Gastroesophageal sphincter (tissue), 3 donors: Measurements from ENCODE around the gene PLCH1.

Source experiments
- CTCF ChIP-seq, 4 experiments: fragments of 200-600 bp in 2 of 4; fragments of 450-650 bp in 2 of 4; sonication (generic) in 1 of 4; IDR thresholded peaks; one replicate each; pipeline ENCODE4 v1.5.1; 2017 to 2019; ENCODE audit warnings: antibody characterized with exemption in 4 of 4, mild to moderate bottlenecking in 2 of 4, moderate library complexity in 2 of 4
- EP300 ChIP-seq: sonication (generic); formaldehyde crosslinking; IDR thresholded peaks from one replicate; pipeline ENCODE4 v1.6.1; 2017; ENCODE audit warnings: antibody characterized with exemption, mild to moderate bottlenecking
- POLR2A ChIP-seq, 2 donors: fragments of 450-650 bp; IDR thresholded peaks; one replicate each; pipeline ENCODE4 v1.6.1; 2017; ENCODE audit warnings: antibody characterized with exemption in 2 of 2, mild to moderate bottlenecking in 2 of 2, moderate library complexity in 1 of 2

DNA sequence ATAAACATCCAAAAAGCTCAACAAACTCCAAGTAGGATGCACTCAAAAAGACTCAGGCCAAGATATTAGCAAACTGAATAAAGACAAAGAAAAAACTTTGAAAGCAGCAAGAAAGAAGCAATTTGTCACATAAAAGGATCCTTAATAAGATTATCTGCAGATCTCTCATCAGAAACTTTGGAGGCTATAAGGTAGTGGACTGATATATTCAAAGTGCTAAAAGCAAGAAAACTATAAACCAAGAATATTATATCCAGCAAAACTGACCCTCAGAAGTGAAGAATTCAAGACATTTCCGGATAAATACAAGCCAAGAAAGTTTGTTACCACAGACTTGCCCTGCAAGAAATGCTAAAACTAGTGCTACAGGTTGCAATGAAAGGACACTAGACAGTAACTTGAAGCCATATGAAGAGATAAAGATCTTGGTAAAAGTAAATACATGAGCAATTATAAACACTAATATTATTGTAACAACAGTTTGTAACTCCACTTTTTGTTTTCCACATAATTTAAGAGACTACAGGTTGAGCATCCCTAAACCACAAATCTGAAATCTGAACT lies 37.6 kb upstream of the PLCH1 start:
- TF ChIP-seq CTCF (IDR thresholded peaks at IDR 0.05) (no peak), POLR2A (IDR thresholded peaks at IDR 0.05) (no peak), EP300 (no peak)
